GM21619 (cell line): ENCODE measurements around the gene UCHL3.
A peak's percentile ranks its signal among the peaks of the same experiment; 100 is the strongest.

Source experiments
- ATAC-seq: cut with Tn5 transposase; IDR thresholded peaks from one replicate; pipeline ENCODE4 v1.9.1; 2021; ENCODE audit not compliant: unreplicated experiment

UCHL3 gene

DNA sequence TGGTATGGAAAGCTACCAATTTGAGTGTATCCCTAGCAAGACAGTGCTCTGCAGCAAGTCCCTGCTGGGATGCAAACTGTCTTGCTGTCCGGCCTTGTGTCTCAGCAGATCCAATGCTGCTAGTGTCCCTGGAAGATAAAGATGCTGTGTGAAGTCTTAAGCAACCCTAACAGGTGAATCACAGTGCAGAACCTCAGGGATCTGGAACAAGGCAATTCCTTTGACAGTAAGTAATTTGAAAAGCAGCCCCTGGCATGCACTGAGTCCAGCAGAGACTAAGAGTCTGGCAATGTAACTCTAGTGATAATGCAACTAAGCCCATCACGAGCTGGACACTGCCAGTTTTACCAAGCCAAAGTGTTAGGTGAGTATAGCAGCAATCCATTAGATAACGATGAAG lies 1.7 kb upstream of the UCHL3 start:
- ATAC-seq = no peak

GRCh38 chr13:75550159-75550567 lies 572 bp downstream of the UCHL3 start:
- peak; percentile 10 for ATAC-seq

DNA sequence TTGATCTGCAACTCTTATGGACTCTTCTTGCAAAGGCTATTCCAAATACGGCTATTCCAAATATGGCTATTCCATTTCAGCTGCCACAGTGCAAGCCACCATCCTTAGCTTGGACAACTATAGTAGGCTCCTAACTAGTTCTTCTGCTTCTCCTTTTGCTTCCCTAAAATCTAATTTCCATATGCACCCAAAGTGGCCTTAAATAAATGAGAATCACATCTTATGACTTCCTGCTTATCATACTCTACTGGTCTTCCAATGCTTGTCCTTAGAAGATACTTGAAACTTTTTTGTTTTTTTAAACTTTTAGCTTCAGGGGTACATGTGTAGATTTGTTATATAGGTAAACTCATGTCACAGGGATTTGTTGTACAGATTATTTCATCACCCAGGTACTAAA lies 4.9 kb downstream of the UCHL3 start:
- ATAC-seq = no peak

DNA sequence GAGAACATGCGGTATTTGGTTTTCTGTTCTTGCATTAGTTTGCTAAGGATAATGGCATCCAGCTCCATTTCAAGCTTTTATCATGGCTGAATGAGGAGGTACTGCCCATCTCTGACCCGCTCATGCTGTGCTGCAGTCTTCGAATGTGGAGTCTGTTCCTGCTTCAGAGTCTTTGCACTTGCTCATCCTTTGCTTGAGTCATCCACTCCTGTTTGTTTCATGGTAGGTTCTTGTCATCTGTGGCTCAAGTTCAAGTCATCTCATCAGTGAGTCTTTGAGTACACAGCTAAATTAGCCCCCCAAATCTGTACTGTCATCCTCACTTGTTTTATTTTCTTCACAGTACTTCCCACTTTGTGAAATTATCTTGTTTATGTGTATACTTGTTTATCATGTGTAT lies 5.4 kb downstream of the UCHL3 start:
- ATAC-seq = no peak

- no peak for ATAC-seq
Observed at GRCh38 chr13:75555836-75556235, 6.2 kb downstream of the UCHL3 start.

- no peak for ATAC-seq
Observed at GRCh38 chr13:75556961-75557360, 7.4 kb downstream of the UCHL3 start.

DNA sequence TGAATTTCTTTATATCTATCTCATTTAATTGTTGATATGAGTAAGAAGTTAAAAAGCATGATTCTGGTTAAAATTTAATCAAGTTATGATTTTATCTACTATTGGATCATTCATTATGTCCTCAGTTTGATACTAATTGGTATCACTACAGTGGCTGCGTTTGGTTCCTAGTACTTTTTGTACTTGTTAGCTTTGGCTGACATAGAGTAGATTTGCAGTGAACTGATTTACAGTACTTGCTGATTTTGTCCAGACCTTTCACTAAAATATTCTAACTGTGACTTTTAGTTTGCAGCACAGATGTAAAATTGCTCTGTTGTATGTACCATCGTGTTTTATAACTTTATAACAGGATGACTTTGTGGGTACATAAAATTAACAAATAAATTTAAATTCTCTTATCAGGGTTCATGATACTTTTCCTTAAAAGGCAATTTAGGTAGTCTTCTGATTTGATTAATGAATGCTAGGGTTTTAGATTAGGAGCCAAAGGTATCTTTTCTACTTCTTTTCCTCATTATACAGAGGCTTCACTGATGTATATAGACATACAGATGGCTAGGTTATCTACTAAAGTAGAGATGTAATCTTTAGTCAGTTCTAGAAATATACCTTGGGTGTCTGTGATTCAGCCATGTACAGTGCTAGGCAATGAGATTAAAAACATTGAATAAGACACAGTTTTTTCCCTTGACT lies 8.7 kb downstream of the UCHL3 start:
- no peak for ATAC-seq

DNA sequence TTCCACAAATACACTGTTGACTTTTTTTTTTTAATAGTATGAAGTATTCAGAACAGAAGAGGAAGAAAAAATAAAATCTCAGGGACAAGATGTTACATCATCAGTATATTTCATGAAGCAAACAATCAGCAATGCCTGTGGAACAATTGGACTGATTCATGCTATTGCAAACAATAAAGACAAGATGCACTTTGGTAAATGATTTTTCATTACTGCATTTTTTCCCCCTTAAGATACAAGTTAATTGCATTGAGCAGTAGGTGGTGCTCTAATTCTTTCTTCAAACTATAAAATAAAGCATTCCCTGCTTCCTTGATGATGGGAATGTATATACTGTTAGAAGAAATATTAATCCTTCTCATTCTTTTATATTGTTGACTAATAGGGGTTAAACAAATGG lies 17.1 kb downstream of the UCHL3 start:
- ATAC-seq = no peak

- no peak for ATAC-seq
Observed at GRCh38 chr13:75569576-75569975, 20.0 kb downstream of the UCHL3 start.

GRCh38 chr13:75579529-75579928 lies 29.9 kb downstream of the UCHL3 start:
- ATAC-seq = no peak

DNA sequence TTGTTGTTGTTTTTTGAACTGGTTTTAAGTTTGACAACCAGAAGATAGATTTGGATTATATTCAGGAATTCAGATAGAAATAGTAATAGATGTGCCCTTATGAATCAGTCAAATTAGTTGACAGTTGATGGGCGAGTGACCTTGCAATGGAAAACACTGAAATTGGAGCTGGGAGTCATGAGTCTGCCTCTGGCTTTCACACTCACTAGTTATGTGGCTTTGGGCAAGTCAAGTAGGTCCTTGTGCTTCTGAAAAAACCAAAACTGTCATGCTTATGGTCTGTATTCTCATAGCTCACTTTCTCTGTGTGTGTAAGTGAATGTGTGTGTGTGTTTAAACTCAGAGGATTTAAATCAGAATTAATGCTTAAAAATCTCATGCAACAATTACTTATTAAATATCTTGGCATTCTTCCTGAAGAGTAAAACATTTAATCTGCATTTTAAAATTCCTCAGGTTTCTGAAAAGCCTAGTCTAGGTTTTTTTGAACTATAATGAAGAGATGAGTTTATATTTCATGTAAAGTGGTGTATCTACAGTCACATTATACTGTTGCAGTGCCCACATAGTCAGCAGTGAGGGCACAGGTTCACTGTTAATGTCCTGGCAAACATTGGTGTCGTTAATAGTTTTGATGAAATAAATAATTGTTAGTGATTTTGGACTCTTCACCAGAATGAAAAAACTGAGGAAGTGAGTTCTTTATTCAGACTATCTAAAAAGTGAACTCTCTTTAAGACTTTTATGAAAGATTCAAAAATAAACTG lies 32.5 kb downstream of the UCHL3 start:
- no peak for ATAC-seq

DNA sequence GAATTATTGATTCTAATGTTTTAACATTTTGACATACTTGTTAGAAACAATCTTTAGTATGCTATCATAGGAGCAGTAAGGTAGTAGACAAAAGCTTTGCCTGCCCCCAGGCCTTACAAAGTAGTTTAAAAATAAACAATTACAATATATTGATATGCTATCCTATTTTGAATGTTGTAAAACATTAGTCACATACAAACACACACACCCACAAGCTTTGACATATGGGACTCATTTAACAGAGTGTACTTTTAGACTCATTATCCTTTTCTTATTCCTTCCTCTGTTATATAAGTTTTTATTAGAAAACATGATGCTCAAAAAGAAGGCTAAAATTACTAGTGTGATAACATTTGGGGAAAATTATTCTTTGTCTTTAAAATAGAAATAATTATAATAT lies 33.5 kb downstream of the UCHL3 start:
- no peak for ATAC-seq

GRCh38 chr13:75585153-75585552 lies 35.6 kb downstream of the UCHL3 start:
- ATAC-seq = no peak

DNA sequence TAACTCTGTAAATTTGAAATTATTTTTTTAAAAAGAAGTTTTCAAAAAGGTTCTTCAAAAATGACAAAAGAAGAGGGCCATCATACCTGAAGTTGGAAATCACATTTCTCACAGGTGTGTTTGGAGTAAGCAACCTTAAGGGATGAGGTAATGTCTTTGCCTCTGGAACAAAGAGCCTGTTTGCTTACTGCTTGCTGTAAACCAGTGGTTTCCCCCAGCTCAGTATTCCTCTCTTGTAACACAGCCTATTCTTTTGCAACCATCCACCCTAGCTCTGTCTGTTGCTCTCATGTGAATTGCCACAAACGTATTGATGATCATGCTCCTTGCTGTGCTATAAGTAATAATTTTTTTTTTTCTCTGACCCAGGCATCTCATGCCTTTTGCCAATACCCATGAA lies 38.1 kb downstream of the UCHL3 start:
- no peak for ATAC-seq

DNA sequence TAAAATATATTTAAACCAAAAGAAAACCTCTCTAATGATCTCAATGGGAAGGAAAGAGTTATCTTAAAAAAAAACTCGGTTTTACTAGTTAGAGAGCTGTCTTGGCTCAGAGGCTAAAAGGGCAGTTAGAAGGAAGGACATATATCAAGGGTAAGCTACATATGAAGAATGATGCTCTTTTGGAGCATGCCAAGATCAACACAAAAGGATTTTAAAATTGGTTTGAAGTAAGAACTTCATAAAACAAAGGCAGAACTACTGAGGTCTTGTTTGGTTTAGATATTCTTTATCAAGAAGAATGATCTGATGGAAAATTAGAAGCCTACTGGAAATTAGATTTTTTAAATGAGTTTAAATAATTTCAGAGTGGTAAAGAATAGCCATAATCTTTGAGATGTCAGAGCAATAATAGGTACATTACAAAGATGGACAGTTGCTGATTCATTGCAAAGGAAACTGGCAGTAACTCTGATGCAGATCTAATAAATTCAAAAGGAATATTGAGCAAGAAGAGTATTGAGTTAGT lies 47.1 kb downstream of the UCHL3 start:
- ATAC-seq = no peak

- no peak for ATAC-seq
Observed at GRCh38 chr13:75600371-75600770, 50.8 kb downstream of the UCHL3 start.

GRCh38 chr13:75603038-75603437 lies 53.4 kb downstream of the UCHL3 start:
- no peak for ATAC-seq

DNA sequence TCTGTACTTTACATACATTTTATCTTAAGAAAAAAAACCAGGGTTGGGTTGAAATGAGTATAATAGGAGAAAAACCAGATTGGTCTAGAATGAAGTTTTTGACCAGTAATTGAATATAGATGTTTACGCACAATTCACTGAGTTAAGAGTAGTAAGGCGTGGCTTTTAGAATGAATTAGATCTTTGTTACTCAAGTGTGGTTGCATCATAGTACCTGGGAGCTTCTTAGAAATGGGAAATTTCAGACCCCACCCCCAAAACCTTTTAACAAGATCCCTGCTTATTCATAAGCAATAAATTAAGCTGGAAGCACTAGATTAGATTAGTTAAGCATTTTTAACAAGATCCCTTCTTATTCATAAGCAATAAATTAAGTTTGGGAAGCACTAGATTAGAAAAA lies 57.9 kb downstream of the UCHL3 start:
- no peak for ATAC-seq

DNA sequence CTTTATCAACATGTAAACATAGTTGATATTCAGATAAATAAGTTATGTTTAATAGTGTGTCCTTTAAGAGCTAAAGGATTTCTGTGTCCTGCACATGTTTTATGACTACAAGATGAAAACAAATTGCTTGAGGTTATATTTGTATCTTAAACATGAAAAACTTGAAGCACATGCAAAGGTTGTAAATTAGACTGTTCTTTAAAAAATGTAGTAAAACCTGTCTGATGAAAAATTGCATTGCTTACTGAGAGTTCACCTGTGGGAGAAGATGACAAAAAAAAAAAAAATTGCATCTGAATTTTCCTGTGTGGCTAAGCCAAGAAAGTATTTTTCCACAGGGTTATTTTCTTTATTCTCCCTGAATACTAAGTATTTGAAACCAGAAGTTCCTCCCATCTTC lies 60.9 kb downstream of the UCHL3 start:
- ATAC-seq = no peak

DNA sequence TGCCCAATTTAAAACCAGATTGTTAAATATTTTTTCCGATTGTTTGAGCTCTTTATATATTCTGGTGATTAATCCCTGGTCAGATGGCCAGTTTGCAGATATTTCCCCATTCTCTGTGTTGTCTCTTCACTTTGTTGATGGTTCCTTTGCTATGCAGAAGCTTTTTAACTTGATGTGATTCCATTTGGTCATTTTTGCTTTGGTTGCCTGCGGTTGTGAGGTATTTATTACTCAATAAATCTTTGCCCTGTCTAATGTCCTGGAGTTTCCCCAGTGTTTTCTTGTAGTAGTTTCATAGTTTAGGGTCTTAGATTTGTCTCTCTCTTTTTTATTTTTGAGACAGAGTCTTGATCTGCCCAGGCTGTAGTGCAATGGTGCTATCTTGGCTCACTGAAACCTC lies 62.8 kb downstream of the UCHL3 start:
- no peak for ATAC-seq

DNA sequence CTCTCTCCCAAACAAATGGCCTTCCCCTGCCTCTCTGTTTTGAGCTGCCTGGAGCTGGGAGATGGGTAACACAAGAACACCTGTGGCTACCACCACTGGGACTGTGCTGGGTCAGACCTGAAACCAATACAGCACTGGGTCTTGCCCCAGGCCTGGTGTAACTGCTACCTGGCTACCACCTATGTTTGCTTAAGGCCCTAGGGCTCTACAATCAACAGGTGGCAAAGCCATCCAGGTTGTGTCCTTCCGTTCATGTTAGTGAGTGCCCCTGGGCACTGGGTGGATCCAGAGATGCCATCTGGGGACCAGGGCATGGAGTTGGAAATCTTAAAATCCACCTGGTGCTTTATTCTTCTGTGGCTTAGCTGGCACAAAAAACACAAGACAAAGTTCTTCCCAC lies 67.6 kb downstream of the UCHL3 start:
- ATAC-seq = no peak

DNA sequence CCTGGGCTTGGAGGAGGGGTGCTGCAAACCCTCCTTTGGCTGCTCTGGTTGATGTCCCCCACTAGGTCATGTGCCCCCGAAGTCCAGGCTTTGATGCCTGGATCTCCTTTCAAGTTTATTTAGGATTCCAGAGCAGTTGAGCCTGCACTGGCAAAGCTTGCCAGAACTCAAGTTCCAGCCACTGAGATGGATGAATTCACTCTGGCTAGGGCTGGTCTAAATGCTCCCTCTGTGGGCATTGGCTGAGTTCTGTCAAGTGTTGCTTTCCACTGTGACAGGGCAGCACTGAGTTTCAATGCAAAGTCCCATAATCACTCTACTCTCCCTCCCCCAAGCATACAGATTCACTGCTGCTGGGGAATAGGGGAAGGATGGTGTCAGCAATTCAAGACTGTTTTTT lies 68.7 kb downstream of the UCHL3 start:
- no peak for ATAC-seq

GRCh38 chr13:75620020-75620419 lies 70.4 kb downstream of the UCHL3 start:
- no peak for ATAC-seq
